H1 (cell line): Measurements from ENCODE around the gene MAP3K10. TPM values are rescaled to one million over a fixed set of nuclear protein-coding genes. Genes with fewer than 3 reads are reported as not detected.
A peak's percentile ranks its signal among the peaks of the same experiment; 100 is the strongest.

Source experiments
- CTCF ChIA-PET: fragments of 300-600 bp; sonication (Branson Sonifier 250); formaldehyde crosslinking; loops from one replicate; lab custom pipeline; 2021; ENCODE audit not compliant: partially characterized antibody; lab: Charles Lee
- POLR2A ChIA-PET: fragments of 300-600 bp; sonication (Branson Sonifier 250); formaldehyde crosslinking; loops from one replicate; lab custom pipeline; 2021; ENCODE audit warnings: inconsistent platforms; ENCODE audit not compliant: partially characterized antibody; lab: Charles Lee
- DNase-seq, 2 experiments: peaks; one replicate each; pipeline versions ENCODE4 v3.0.0 to v3.0.0-alpha.2; 2010 to 2022; ENCODE audit warnings: low spot score in 2 of 2, low read depth in 1 of 2, mixed read lengths in 1 of 2
- FAIRE-seq: peaks from 2 replicates; lab custom pipeline; 2011; peaks lifted over from hg19 to GRCh38; lab: Jason Lieb, UNC
- H2AFZ ChIP-seq: 2 replicates; pipeline ENCODE4 v1.8.1; 2012; ENCODE audit warnings: low read length, inconsistent platforms
- H2AK5ac ChIP-seq: 2 replicates; pipeline ENCODE4 v1.6.1; 2013; ENCODE audit warnings: low read depth, low read length
- H2BK120ac ChIP-seq: replicated peaks from 2 replicates; pipeline ENCODE3; 2013; ENCODE audit warnings: low read depth, low read length, inconsistent platforms
- H2BK12ac ChIP-seq: 2 replicates; pipeline ENCODE4 v1.6.1; 2013; ENCODE audit warnings: low read depth, low read length
- H2BK15ac ChIP-seq: 2 replicates; pipeline ENCODE4 v1.6.1; 2013; ENCODE audit warnings: low read length
- H2BK20ac ChIP-seq: 2 replicates; pipeline ENCODE4 v1.6.1; 2013; ENCODE audit warnings: low read length
- H2BK5ac ChIP-seq: 2 replicates; pipeline ENCODE4 v1.6.1; 2013; ENCODE audit warnings: low read depth, low read length
- H3K14ac ChIP-seq: 2 replicates; pipeline ENCODE4 v1.6.1; 2013; ENCODE audit warnings: inconsistent platforms; ENCODE audit not compliant: insufficient read length
- H3K18ac ChIP-seq: 2 replicates; pipeline ENCODE4 v1.6.1; 2013; ENCODE audit warnings: low read length; ENCODE audit errors: extremely low read depth
- H3K23ac ChIP-seq: 2 replicates; pipeline ENCODE4 v1.6.1; 2013; ENCODE audit warnings: inconsistent platforms; ENCODE audit not compliant: insufficient read length
- H3K23me2 ChIP-seq: 2 replicates; pipeline ENCODE4 v1.6.1; 2013; ENCODE audit warnings: low read depth, low read length
- H3K27ac ChIP-seq: 2 replicates; pipeline ENCODE4 v1.6.1; 2011; ENCODE audit warnings: low read depth, low read length, inconsistent platforms
- H3K27me3 ChIP-seq, 4 experiments: replicated peaks in 1 of 4; 1 replicate in 1 of 4; 2 replicates in 3 of 4; pipeline versions ENCODE4 v1.6.1 to v1.8.1; 2011 to 2013; ENCODE audit warnings: low read length in 3 of 4, mild to moderate bottlenecking in 3 of 4, inconsistent platforms in 2 of 4, mixed read lengths in 2 of 4, moderate library complexity in 1 of 4; ENCODE audit not compliant: control insufficient read depth in 3 of 4, insufficient read depth in 3 of 4; ENCODE audit errors: extremely low read depth in 1 of 4
- H3K36me3 ChIP-seq, 4 experiments: 2 replicates each; pipeline versions ENCODE4 v1.6.1 to v1.8.1; 2011 to 2013; ENCODE audit warnings: mild to moderate bottlenecking in 4 of 4, low read length in 3 of 4, moderate library complexity in 2 of 4, control low read depth in 1 of 4, inconsistent platforms in 1 of 4; ENCODE audit not compliant: insufficient read depth in 4 of 4, control insufficient read depth in 2 of 4
- H3K4ac ChIP-seq: replicated peaks from 2 replicates; pipeline ENCODE3; 2013; ENCODE audit warnings: low read length, low read depth, mixed read lengths, inconsistent platforms; ENCODE audit not compliant: insufficient read length
- H3K4me1 ChIP-seq, 4 experiments: replicated peaks in 1 of 4; 1 replicate in 1 of 4; 2 replicates in 3 of 4; pipeline versions ENCODE4 v1.6.1 to v1.8.1; 2011 to 2013; ENCODE audit warnings: low read length in 3 of 4, inconsistent platforms in 2 of 4, mixed read lengths in 1 of 4; ENCODE audit not compliant: insufficient read depth in 4 of 4, control insufficient read depth in 3 of 4
- H3K4me2 ChIP-seq, 2 experiments: 2 replicates each; pipeline versions ENCODE4 v1.6.1 to v1.8.1; 2011 to 2013; ENCODE audit warnings: low read depth in 2 of 2, low read length in 2 of 2, control low read depth in 1 of 2, inconsistent platforms in 1 of 2, mild to moderate bottlenecking in 1 of 2; ENCODE audit not compliant: insufficient read depth in 1 of 2
- H3K4me3 ChIP-seq, 4 experiments: fragments of 200-600, 300-600 bp in 1 of 4; sonication (generic), shearing (Covaris generic), sonication (Bioruptor Twin) in 1 of 4; 2 replicates each; pipeline versions ENCODE4 v1.5.1 to v1.8.1; 2011 to 2016; ENCODE audit warnings: low read length in 4 of 4, low read depth in 3 of 4, control low read depth in 2 of 4, inconsistent platforms in 2 of 4, mild to moderate bottlenecking in 2 of 4, mixed read lengths in 1 of 4, moderate library complexity in 1 of 4; ENCODE audit not compliant: insufficient read depth in 2 of 4; ENCODE audit errors: extremely low read depth in 1 of 4
- H3K56ac ChIP-seq: replicated peaks from 2 replicates; pipeline ENCODE3; 2013; ENCODE audit warnings: low read depth, mild to moderate bottlenecking, mixed read lengths, low read length, inconsistent platforms; ENCODE audit not compliant: insufficient read length
- H3K79me1 ChIP-seq: 2 replicates; pipeline ENCODE4 v1.6.1; 2013; ENCODE audit warnings: low read depth, low read length, control low read depth
- H3K79me2 ChIP-seq, 2 experiments: 2 replicates each; pipeline versions ENCODE4 v1.6.1 to v1.8.1; 2012 to 2013; ENCODE audit warnings: low read length in 2 of 2, mild to moderate bottlenecking in 2 of 2, inconsistent platforms in 1 of 2; ENCODE audit not compliant: insufficient read depth in 2 of 2, control insufficient read depth in 1 of 2
- H3K9ac ChIP-seq, 4 experiments: replicated peaks in 1 of 4; 1 replicate in 1 of 4; 2 replicates in 3 of 4; pipeline versions ENCODE4 v1.6.1 to v1.8.1; 2011 to 2013; ENCODE audit warnings: low read depth in 3 of 4, low read length in 3 of 4, control low read depth in 2 of 4, mild to moderate bottlenecking in 2 of 4, moderate library complexity in 2 of 4, inconsistent platforms in 1 of 4; ENCODE audit errors: extremely low read depth in 1 of 4
- H3K9me3 ChIP-seq, 2 experiments: 2 replicates each; pipeline versions ENCODE4 v1.6.1 to v1.8.1; 2012 to 2013; ENCODE audit warnings: mild to moderate bottlenecking in 2 of 2, moderate library complexity in 2 of 2, control low read depth in 1 of 2, inconsistent platforms in 1 of 2, low read depth in 1 of 2, low read length in 1 of 2, mixed read lengths in 1 of 2; ENCODE audit not compliant: insufficient read depth in 2 of 2
- H4K20me1 ChIP-seq, 2 experiments: replicated peaks in 1 of 2; 2 replicates each; pipeline versions ENCODE3 to v1.8.1; 2011 to 2013; ENCODE audit warnings: inconsistent platforms in 2 of 2, low read length in 2 of 2, mild to moderate bottlenecking in 1 of 2; ENCODE audit not compliant: insufficient read depth in 2 of 2, control insufficient read depth in 1 of 2
- H4K5ac ChIP-seq: 2 replicates; pipeline ENCODE4 v1.6.1; 2013; ENCODE audit warnings: low read length, low read depth, mixed read lengths, inconsistent platforms; ENCODE audit not compliant: insufficient read length
- H4K8ac ChIP-seq: 2 replicates; pipeline ENCODE4 v1.8.0; 2013; ENCODE audit warnings: mild to moderate bottlenecking, moderate library complexity, low read length, inconsistent platforms; ENCODE audit not compliant: insufficient read depth; ENCODE audit errors: extremely low read depth
- H4K91ac ChIP-seq: replicated peaks from 2 replicates; pipeline ENCODE3; 2013; ENCODE audit warnings: low read length, mixed read lengths, inconsistent platforms; ENCODE audit not compliant: insufficient read length
- FOSL1 ChIP-seq: IDR thresholded peaks from 2 replicates; pipeline ENCODE4 v1.6.1; 2011; ENCODE audit warnings: mild to moderate bottlenecking, low read depth, low read length, moderate library complexity; ENCODE audit not compliant: insufficient read depth
- HDAC2 ChIP-seq, 2 experiments: fragments of 300-600 bp in 1 of 2; sonication (generic) in 1 of 2; IDR thresholded peaks; 2 replicates each; pipeline ENCODE4 v1.6.1; 2011 to 2012; ENCODE audit warnings: low read depth in 2 of 2, low read length in 2 of 2, mild to moderate bottlenecking in 2 of 2, moderate library complexity in 2 of 2, borderline replicate concordance in 1 of 2, inconsistent platforms in 1 of 2
- KDM1A ChIP-seq: fragments of 200-600, 300-600 bp; sonication (generic); IDR thresholded peaks from 2 replicates; pipeline ENCODE4 v1.7.1; 2016; ENCODE audit warnings: mild to moderate bottlenecking, low read length, borderline replicate concordance
- TEAD4 ChIP-seq: IDR thresholded peaks from 2 replicates; pipeline ENCODE4 v1.6.1; 2012; ENCODE audit warnings: low read depth, low read length, inconsistent platforms, mixed read lengths
- WGBS, 2 experiments: shearing (Covaris generic) in 1 of 2; methylation state at CpG; one replicate each; pipeline versions ENCODE4 v1.1.6 to v1.1.7; 2013 to 2015; ENCODE audit warnings: low lambda C conversion rate in 2 of 2, mixed read lengths in 2 of 2, inconsistent platforms in 1 of 2, low coverage in 1 of 2, missing lambda C conversion rate in 1 of 2; ENCODE audit not compliant: insufficient replicate concordance in 2 of 2, insufficient coverage in 1 of 2, insufficient read length in 1 of 2; ENCODE audit errors: extremely low coverage in 1 of 2, missing lambda C conversion rate in 1 of 2; 5-methylcytosine and 5-hydroxymethylcytosine counted together
- polyA plus RNA-seq, 7 experiments: library from polyadenylated mRNA; depleted of rRNA in 3 of 7; stranded (reverse) in 5 of 7; unstranded in 2 of 7; fragments of >200 nt in 5 of 7; fragments of 200-250 nt in 2 of 7; gene quantifications; 1 replicate in 5 of 7; 2 replicates in 1 of 7; 4 replicates in 1 of 7; pipeline versions ENCODE4 v1.2.1 to v1.2.3, GENCODE V29; 2011 to 2013; ENCODE audit warnings: missing spikeins in 2 of 7, mixed read lengths in 2 of 7
- total RNA-seq: library from RNA; stranded (reverse); fragmentation: NEBNext Ultra II Directional; extraction: Animal tissue kit (Norgen Biotek cat#: 25700); gene quantifications from 2 replicates; pipeline ENCODE4 v1.2.1, GENCODE V29; 2021
- TF ChIP-seq, protein P1 (sequence below), 3 experiments: IDR thresholded peaks; 1 replicate in 2 of 3; 2 replicates in 1 of 3; pipeline versions ENCODE4 v1.5.1 to v1.6.1; 2011; ENCODE audit warnings: low read length in 3 of 3, mild to moderate bottlenecking in 3 of 3, inconsistent platforms in 2 of 3, low read depth in 1 of 3, moderate library complexity in 1 of 3; ENCODE audit not compliant: insufficient read depth in 1 of 3; ENCODE audit errors: control extremely low read depth in 1 of 3

MAP3K10 gene
- total and polyA plus RNA-seq, 2 of the 8 experiments (the other 6 are each of a cell fraction or from before 2014, with no cell fraction given): 4.9 to 15.9 TPM

GRCh38 chr19:40264314-40265054 is 73.3 kb downstream of the MAP3K10 start:
- H3K4me1 ChIP-seq: peaks cover 0 to 3% (median 1%) of the 10 kb centered on the region in 4 experiments; a peak in 3 of 7 replicates
- ChIA-PET CTCF (interaction anchor here (0.8 to 2.6 kb wide), 8 partner anchors 9 to 125 kb away, joined by 3 to 9 read pairs (median 4); partner anchors contain the start of gene TTC9B), POLR2A (interaction anchor here (0.7 to 1.9 kb wide), 3 partner anchors 10 to 123 kb away, joined by 3 to 7 read pairs (median 5); no protein-coding TSS in a partner anchor)
- H3K79me2 ChIP-seq: peaks cover 0 to 13% of the 10 kb centered on the region in 2 experiments; a peak in 1 of 4 replicates
- 0 out of 2 replicates have a peak overlapping the region, but pooled peaks have one; percentile 27 for H2BK12ac ChIP-seq
- no peak overlapping the region for H3K4me3 ChIP-seq
- peaks cover 0 to 20% (median 5%) of the 10 kb centered on the region in 4 experiments; a peak in 3 of 8 replicates for H3K36me3 ChIP-seq
- no peak overlapping the region for H3K23ac ChIP-seq
- 0 out of 4 replicates have a peak, but pooled peaks of 1 of the 2 experiments have one; percentile 41 for TF ChIP-seq HDAC2 (IDR thresholded peaks at IDR 0.05; ENCODE audit: borderline replicate concordance in 1 of 2, low read depth in 2 of 2, low read length in 2 of 2)
- TF ChIP-seq, protein P1, sequence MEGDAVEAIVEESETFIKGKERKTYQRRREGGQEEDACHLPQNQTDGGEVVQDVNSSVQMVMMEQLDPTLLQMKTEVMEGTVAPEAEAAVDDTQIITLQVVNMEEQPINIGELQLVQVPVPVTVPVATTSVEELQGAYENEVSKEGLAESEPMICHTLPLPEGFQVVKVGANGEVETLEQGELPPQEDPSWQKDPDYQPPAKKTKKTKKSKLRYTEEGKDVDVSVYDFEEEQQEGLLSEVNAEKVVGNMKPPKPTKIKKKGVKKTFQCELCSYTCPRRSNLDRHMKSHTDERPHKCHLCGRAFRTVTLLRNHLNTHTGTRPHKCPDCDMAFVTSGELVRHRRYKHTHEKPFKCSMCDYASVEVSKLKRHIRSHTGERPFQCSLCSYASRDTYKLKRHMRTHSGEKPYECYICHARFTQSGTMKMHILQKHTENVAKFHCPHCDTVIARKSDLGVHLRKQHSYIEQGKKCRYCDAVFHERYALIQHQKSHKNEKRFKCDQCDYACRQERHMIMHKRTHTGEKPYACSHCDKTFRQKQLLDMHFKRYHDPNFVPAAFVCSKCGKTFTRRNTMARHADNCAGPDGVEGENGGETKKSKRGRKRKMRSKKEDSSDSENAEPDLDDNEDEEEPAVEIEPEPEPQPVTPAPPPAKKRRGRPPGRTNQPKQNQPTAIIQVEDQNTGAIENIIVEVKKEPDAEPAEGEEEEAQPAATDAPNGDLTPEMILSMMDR (IDR thresholded peaks at IDR 0.05; ENCODE audit: control extremely low read depth in 1 of 3, insufficient read depth in 1 of 3, low read depth in 1 of 3, low read length in 3 of 3): peak in 1 of 3 experiments; percentile 16; a peak in 1 of 4 replicates
- no peak for TF ChIP-seq FOSL1
- TF ChIP-seq TEAD4: peak; percentile 67
- peak; percentile 88 for TF ChIP-seq KDM1A
- H4K91ac ChIP-seq: no peak overlapping the region
- FAIRE-seq: no peak
- H3K4ac ChIP-seq: no peak overlapping the region
- H3K9ac ChIP-seq: peak overlapping the region in 1 of 4 experiments; percentile 28; a peak in 2 of 7 replicates
- no peak overlapping the region; the same call in 1 of the 2 replicates for H2BK5ac ChIP-seq
- no peak overlapping the region for H3K56ac ChIP-seq
- H3K18ac ChIP-seq: no peak overlapping the region
- no peak overlapping the region for H2BK15ac ChIP-seq
- WGBS, 2 experiments: 86% methylated on average over 19 of the region's 19 CpGs; no CpG with 5 or more reads in 1 of the 2 experiments
- H4K20me1 ChIP-seq: peaks cover 0 to 23% of the 10 kb centered on the region in 2 experiments
- no peak overlapping the region for H2BK20ac ChIP-seq
- H3K79me1 ChIP-seq: peaks cover 17% of the 10 kb centered on the region
- H2BK120ac ChIP-seq: no peak overlapping the region
- no peak overlapping the region for H2AFZ ChIP-seq
- no peak for DNase-seq
- H2AK5ac ChIP-seq: no peak overlapping the region
- H3K27ac ChIP-seq: no peak overlapping the region
- H4K5ac ChIP-seq: no peak overlapping the region
- no peak overlapping the region for H3K14ac ChIP-seq
- no peaks in the 10 kb centered on the region for H3K27me3 ChIP-seq
- no peaks in the 10 kb centered on the region for H3K9me3 ChIP-seq
- no peak overlapping the region for H3K4me2 ChIP-seq
- H3K23me2 ChIP-seq: no peaks in the 10 kb centered on the region; the same call in 1 of the 2 replicates
- H4K8ac ChIP-seq: peak overlapping the region; percentile 64; the same call in 1 of the 2 replicates
